ENCODE results near the gene SMOC2. TPM values are rescaled to one million over a fixed set of nuclear protein-coding genes. Genes with fewer than 3 reads are reported as not detected.

Gene SMOC2
- total and polyA plus RNA-seq, 2 of the 4 experiments (the other 2 are of a cell fraction) = not detected

GRCh38 chr6:168493976-168494375 is 53.0 kb downstream of the SMOC2 start:
- H3K23ac ChIP-seq (ENCODE audit: low read depth, low read length) = no peak overlapping the region
- H4K5ac ChIP-seq (ENCODE audit: low read depth, low read length) = no peak overlapping the region
- in situ Hi-C loops (cut with MboI; ENCODE audit: low sequenced_read_pairs) (no loop called here), intact Hi-C loops (cut with micrococcal nuclease) (no loop called here), dilution Hi-C loops (cut with HindIII; ENCODE audit: low sequenced_read_pairs, unreplicated experiment) (no loop called here)
- TF ChIP-seq RCOR1 (IDR thresholded peaks at IDR 0.05; ENCODE audit: insufficient replicate concordance, low read length) = no peak
- no peak for TF ChIP-seq MAFK (IDR thresholded peaks at IDR 0.05; ENCODE audit: low read depth, low read length)
- TF ChIP-seq CEBPB (IDR thresholded peaks at IDR 0.05; ENCODE audit: low read depth, low read length) = no peak
- no peak for TF ChIP-seq BHLHE40 (IDR thresholded peaks at IDR 0.05; ENCODE audit: low read depth, low read length)
- H2AFZ ChIP-seq (replicated peaks; ENCODE audit: low read length, poor library complexity) = no peak overlapping the region
- no CpG with 5 or more reads among the region's 6 CpGs for WGBS, 2 experiments (ENCODE audit: extremely low coverage in 2 of 2, insufficient read length in 1 of 2)
- H4K20me1 ChIP-seq (ENCODE audit: insufficient read depth, low read length) = no peaks in the 10 kb centered on the region
- H3K79me1 ChIP-seq (ENCODE audit: low read depth in 1 of 2, low read length in 2 of 2) = no peaks in the 10 kb centered on the region
- H4K8ac ChIP-seq (ENCODE audit: low read depth in 2 of 2, low read length in 2 of 2) = no peak overlapping the region
- no peak overlapping the region for H3K14ac ChIP-seq (replicated peaks; ENCODE audit: low read depth, low read length)
- no peak overlapping the region for H2BK20ac ChIP-seq (ENCODE audit: low read depth, low read length)
- H3K36me3 ChIP-seq (ENCODE audit: control insufficient read depth, insufficient read depth, low read length) = no peaks in the 10 kb centered on the region
- no peak overlapping the region for H3K56ac ChIP-seq (ENCODE audit: extremely low read depth, insufficient read depth, low read length)
- H2AK5ac ChIP-seq (ENCODE audit: low read depth, low read length) = no peak overlapping the region
- no peak overlapping the region for H4K91ac ChIP-seq (ENCODE audit: insufficient read depth, low read depth, low read length)
- no peak overlapping the region for H3K27ac ChIP-seq (ENCODE audit: insufficient read depth, low read length)
- DNase-seq (no peak), ATAC-seq (ENCODE audit: low read depth) (no peak)
- no TSS peak for BruUV-seq (replicated peaks)
- H2AK9ac ChIP-seq (replicated peaks; ENCODE audit: low read depth, low read length, poor library complexity) = no peak overlapping the region
- H3K9me1 ChIP-seq (ENCODE audit: insufficient read depth, low read length) = no peaks in the 10 kb centered on the region
- H2BK15ac ChIP-seq (ENCODE audit: low read depth, low read length) = no peak overlapping the region
- H3K4me3 ChIP-seq (ENCODE audit: insufficient read depth, low read depth, low read length) = no peak overlapping the region
- no peak overlapping the region for H2BK120ac ChIP-seq (ENCODE audit: low read depth, low read length)
- H3K9ac ChIP-seq (ENCODE audit: low read depth, low read length) = no peak overlapping the region
- ChIA-PET POLR2A (ENCODE audit: unreplicated experiment) (no interaction called here), CTCF (no interaction called here)
- no peak overlapping the region for H3K4ac ChIP-seq (ENCODE audit: low read depth, low read length)
- no peaks in the 10 kb centered on the region for H3K27me3 ChIP-seq (ENCODE audit: control insufficient read depth, insufficient read depth, low read length)
- H3K4me1 ChIP-seq (ENCODE audit: control insufficient read depth, insufficient read depth, low read length) = no peaks in the 10 kb centered on the region
- H2BK5ac ChIP-seq (ENCODE audit: low read depth, low read length, poor library complexity, severe bottlenecking) = no peak overlapping the region
- H3K4me2 ChIP-seq (ENCODE audit: low read depth, low read length) = no peak overlapping the region
- H3K18ac ChIP-seq (ENCODE audit: low read depth, low read length) = no peak overlapping the region
- peaks cover 32% of the 10 kb centered on the region for H3K9me3 ChIP-seq (ENCODE audit: control insufficient read depth, insufficient read depth, low read length)

Data from IMR-90 (cell line).